PC-3 (cell line): ENCODE data around the gene P3H2. TPM values are rescaled to one million over a fixed set of nuclear protein-coding genes. Genes with fewer than 3 reads are reported as not detected.
"Not testable (repeated sequence)": the region's sequence is repeated elsewhere in the genome, so short reads cannot be mapped to it uniquely, and the experiment has no call there.

ENCODE experiments used
- ATAC-seq: fragments of 200-7000 bp; cut with Tn5 transposase; 2 replicates; pipeline ENCODE4 v1.9.1; 2020; ENCODE audit warnings: mild to moderate bottlenecking, moderate library complexity
- BruUV-seq: library from RNA; stranded (reverse); fragments of 400-500 nt; replicated peaks from 2 replicates; lab custom pipeline; 2021; lab: Mats Ljungman, UMichigan
- CTCF ChIA-PET: fragments of 300-600 bp; sonication (Branson Sonifier 250); formaldehyde crosslinking; loops from one replicate; lab custom pipeline; 2022; ENCODE audit warnings: antibody characterized with exemption; lab: Charles Lee
- POLR2A ChIA-PET: fragments of 300-600 bp; sonication (Branson Sonifier 250); formaldehyde crosslinking; loops from one replicate; lab custom pipeline; 2022; ENCODE audit warnings: antibody characterized with exemption; ENCODE audit not compliant: unreplicated experiment; lab: Charles Lee
- DNase-seq: peaks from one replicate; pipeline ENCODE4 v3.0.0-alpha.2; 2015
- H2AFZ ChIP-seq: fragments of 300-600 bp; sonication (generic); 2 replicates; pipeline ENCODE4 v1.6.0; 2016; ENCODE audit warnings: antibody characterized with exemption, low read length
- H3F3A ChIP-seq: fragments of 300-600 bp; sonication (generic); one replicate; pipeline ENCODE4 v1.6.0; 2017; ENCODE audit warnings: antibody characterized with exemption, low read length, control low read depth, mild to moderate bottlenecking; ENCODE audit not compliant: unreplicated experiment
- H3K27ac ChIP-seq: fragments of 300-600 bp; sonication (generic); 2 replicates; pipeline ENCODE4 v1.5.1; 2016; ENCODE audit warnings: mild to moderate bottlenecking, low read length
- H3K27me3 ChIP-seq: fragments of 300-600 bp; sonication (generic); 2 replicates; pipeline ENCODE4 v1.6.1; 2016; ENCODE audit warnings: low read length, mixed read lengths
- H3K36me3 ChIP-seq: fragments of 300-600 bp; sonication (generic); 2 replicates; pipeline ENCODE4 v1.6.1; 2016; ENCODE audit warnings: low read depth, mixed run types, low read length, mixed read lengths
- H3K4me1 ChIP-seq: fragments of 300-600 bp; sonication (generic); 2 replicates; pipeline ENCODE4 v1.5.1; 2016; ENCODE audit warnings: low read length; ENCODE audit not compliant: insufficient read depth
- H3K4me2 ChIP-seq: fragments of 300-600 bp; sonication (generic); 2 replicates; pipeline ENCODE4 v1.6.0; 2016; ENCODE audit warnings: low read length
- H3K4me3 ChIP-seq: fragments of 300-600 bp; sonication (generic); 2 replicates; pipeline ENCODE4 v1.5.1; 2016; ENCODE audit warnings: mild to moderate bottlenecking, low read length, mixed read lengths
- H3K79me2 ChIP-seq: fragments of 300-600 bp; sonication (generic); 2 replicates; pipeline ENCODE4 v1.6.1; 2017; ENCODE audit warnings: low read length, mixed read lengths
- H3K9ac ChIP-seq: fragments of 300-600 bp; sonication (generic); 2 replicates; pipeline ENCODE4 v1.6.0; 2016; ENCODE audit warnings: mild to moderate bottlenecking, low read length
- H3K9me2 ChIP-seq: fragments of 300-600 bp; sonication (generic); replicated peaks from 2 replicates; pipeline ENCODE4 v1.6.1; 2016; ENCODE audit warnings: mixed run types, low read length, mixed read lengths
- H3K9me3 ChIP-seq: fragments of 300-600 bp; sonication (generic); 2 replicates; pipeline ENCODE4 v1.6.1; 2016; ENCODE audit warnings: low read length, mixed read lengths
- H4K20me1 ChIP-seq: fragments of 300-600 bp; sonication (generic); 2 replicates; pipeline ENCODE4 v1.6.1; 2016; ENCODE audit warnings: low read length, mixed read lengths
- EZH2 ChIP-seq: fragments of 300-600 bp; sonication (generic); IDR thresholded peaks from one replicate; pipeline ENCODE4 v1.6.1; 2017; ENCODE audit warnings: antibody characterized with exemption, mild to moderate bottlenecking, low read length; ENCODE audit not compliant: unreplicated experiment
- EZH2phosphoT487 ChIP-seq: fragments of 300-600 bp; sonication (generic); IDR thresholded peaks from 2 replicates; pipeline ENCODE4 v1.6.1; 2018; ENCODE audit warnings: mild to moderate bottlenecking, antibody characterized with exemption, low read length, borderline replicate concordance
- intact Hi-C: fragments of 100-400 bp; cut with micrococcal nuclease; formaldehyde crosslinking; loops from 2 replicates; pipeline ENCODE4 v1.9.0; 2023
- total RNA-seq: library from RNA; depleted of rRNA; stranded (reverse); fragments of >200 nt; gene quantifications from 2 replicates; pipeline ENCODE4 v1.2.3, GENCODE V29; 2014
- TF ChIP-seq, protein P1 (sequence below): fragments of 300-600 bp; sonication (generic); conservative IDR thresholded peaks from 2 replicates; pipeline ENCODE4 v1.5.1; 2017; ENCODE audit warnings: antibody characterized with exemption, low read depth, mild to moderate bottlenecking, low read length

Gene P3H2
- total RNA-seq, 1 experiment from 2014 or later, result 4.5 TPM

DNA sequence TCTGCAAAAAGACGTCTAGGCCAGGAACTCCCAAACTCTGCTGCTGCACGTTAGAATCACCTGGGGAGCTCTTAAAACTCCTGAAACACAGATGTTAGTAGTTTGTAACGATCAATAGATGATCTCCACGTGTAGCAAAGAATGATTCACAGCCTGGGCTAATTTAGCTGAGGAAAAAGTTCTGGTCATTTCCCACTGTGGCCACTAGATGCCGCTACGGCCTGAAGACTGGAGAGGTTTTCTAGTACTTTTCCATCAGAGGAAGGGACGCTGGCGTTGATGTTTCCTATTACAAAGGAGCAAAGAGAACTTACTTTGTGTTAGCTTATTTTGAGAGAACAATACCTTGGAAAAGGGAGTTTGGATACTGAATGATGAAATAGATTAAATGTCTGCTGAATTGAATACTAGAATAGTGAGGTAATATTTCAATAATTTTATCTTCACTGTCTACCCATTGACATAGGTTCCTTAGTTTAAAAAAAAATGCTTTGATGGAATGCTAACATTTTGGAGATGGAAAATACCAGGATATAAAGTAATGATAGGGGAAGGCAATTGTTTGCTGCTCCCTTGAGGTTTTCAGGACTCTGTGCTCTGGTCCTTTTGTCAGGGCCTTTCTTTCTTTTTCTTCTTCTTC, 159.1 kb downstream of the P3H2 start:
- peak overlapping the region; percentile 67 for H2AFZ ChIP-seq
- no peaks in the 10 kb centered on the region for H3K27me3 ChIP-seq
- peak; percentile 95 for DNase-seq
- H3K4me3 ChIP-seq, result no peak overlapping the region
- H3K36me3 ChIP-seq, result no peaks in the 10 kb centered on the region
- H3K9me2 ChIP-seq, result no peaks in the 10 kb centered on the region
- ChIA-PET POLR2A (interaction anchor here (0.6 kb wide), 3 partner anchors 268 to 736 kb away, joined by 3 to 7 read pairs (median 4); no protein-coding TSS in a partner anchor), CTCF (interaction anchor here (0.6 to 1.3 kb wide), 7 partner anchors 51 to 482 kb away, joined by 3 to 8 read pairs (median 4); partner anchors contain the start of gene P3H2)
- no peaks in the 10 kb centered on the region for H3F3A ChIP-seq
- peaks cover 4% of the 10 kb centered on the region; the same call in 1 of the 2 replicates for H3K4me1 ChIP-seq
- H3K4me2 ChIP-seq, result peak overlapping the region; percentile 50
- peak; percentile 82 for ATAC-seq
- H3K9me3 ChIP-seq, result no peaks in the 10 kb centered on the region
- TF ChIP-seq EZH2phosphoT487 (no peak), EZH2 (no peak)
- TF ChIP-seq, protein P1, sequence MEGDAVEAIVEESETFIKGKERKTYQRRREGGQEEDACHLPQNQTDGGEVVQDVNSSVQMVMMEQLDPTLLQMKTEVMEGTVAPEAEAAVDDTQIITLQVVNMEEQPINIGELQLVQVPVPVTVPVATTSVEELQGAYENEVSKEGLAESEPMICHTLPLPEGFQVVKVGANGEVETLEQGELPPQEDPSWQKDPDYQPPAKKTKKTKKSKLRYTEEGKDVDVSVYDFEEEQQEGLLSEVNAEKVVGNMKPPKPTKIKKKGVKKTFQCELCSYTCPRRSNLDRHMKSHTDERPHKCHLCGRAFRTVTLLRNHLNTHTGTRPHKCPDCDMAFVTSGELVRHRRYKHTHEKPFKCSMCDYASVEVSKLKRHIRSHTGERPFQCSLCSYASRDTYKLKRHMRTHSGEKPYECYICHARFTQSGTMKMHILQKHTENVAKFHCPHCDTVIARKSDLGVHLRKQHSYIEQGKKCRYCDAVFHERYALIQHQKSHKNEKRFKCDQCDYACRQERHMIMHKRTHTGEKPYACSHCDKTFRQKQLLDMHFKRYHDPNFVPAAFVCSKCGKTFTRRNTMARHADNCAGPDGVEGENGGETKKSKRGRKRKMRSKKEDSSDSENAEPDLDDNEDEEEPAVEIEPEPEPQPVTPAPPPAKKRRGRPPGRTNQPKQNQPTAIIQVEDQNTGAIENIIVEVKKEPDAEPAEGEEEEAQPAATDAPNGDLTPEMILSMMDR, result peak; percentile 95
- no peak overlapping the region for H3K27ac ChIP-seq
- H3K9ac ChIP-seq, result 0 out of 2 replicates have a peak overlapping the region, but pooled peaks have one; percentile 7
- intact Hi-C loops, result loop anchor here (1.0 to 10.0 kb wide), 7 partner anchors 56 to 1093 kb away; partner anchors contain the start of genes CLDN1 and CLDN16
- no peaks in the 10 kb centered on the region for H3K79me2 ChIP-seq
- BruUV-seq, result no TSS peak
- H4K20me1 ChIP-seq, result no peaks in the 10 kb centered on the region

DNA sequence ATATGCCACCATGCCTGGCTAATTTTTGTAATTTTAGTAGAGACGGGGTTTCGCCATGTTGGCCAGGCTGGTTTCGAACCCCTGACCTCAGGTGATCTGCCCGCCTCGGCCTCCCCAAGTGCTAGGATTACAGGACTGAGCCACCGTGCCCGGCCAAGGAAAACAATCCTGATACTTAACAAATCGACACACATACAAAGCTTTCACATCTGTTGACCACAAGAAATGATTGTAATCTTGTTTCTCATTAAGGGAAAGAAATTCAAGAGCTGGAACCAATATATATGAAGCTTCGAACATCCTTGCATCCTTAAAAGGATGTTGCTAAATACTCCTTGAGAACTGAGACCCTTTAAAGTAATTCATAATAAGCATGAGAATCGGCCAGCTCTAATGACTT, 159.6 kb downstream of the P3H2 start:
- H2AFZ ChIP-seq, result peak overlapping the region; percentile 67
- H4K20me1 ChIP-seq, H3K79me2 ChIP-seq, ATAC-seq, BruUV-seq, H3K9me2 ChIP-seq, H3K4me1 ChIP-seq, H3K9me3 ChIP-seq, H3K27ac ChIP-seq, H3K36me3 ChIP-seq, H3F3A ChIP-seq, H3K4me3 ChIP-seq, DNase-seq, H3K27me3 ChIP-seq: not testable (repeated sequence)
- ChIA-PET POLR2A (interaction anchor here (0.6 kb wide), 1 partner anchor 268 kb away, joined by 4 read pairs; no protein-coding TSS in a partner anchor), CTCF (interaction anchor here (0.6 to 1.3 kb wide), 7 partner anchors 52 to 482 kb away, joined by 3 to 8 read pairs (median 4); partner anchors contain the start of gene P3H2)
- H3K4me2 ChIP-seq, result peak overlapping the region; percentile 50
- 0 out of 2 replicates have a peak overlapping the region, but pooled peaks have one; percentile 7 for H3K9ac ChIP-seq
- intact Hi-C loops, result loop anchor here (1.0 to 10.0 kb wide), 7 partner anchors 56 to 1094 kb away; partner anchors contain the start of genes CLDN1 and CLDN16

DNA sequence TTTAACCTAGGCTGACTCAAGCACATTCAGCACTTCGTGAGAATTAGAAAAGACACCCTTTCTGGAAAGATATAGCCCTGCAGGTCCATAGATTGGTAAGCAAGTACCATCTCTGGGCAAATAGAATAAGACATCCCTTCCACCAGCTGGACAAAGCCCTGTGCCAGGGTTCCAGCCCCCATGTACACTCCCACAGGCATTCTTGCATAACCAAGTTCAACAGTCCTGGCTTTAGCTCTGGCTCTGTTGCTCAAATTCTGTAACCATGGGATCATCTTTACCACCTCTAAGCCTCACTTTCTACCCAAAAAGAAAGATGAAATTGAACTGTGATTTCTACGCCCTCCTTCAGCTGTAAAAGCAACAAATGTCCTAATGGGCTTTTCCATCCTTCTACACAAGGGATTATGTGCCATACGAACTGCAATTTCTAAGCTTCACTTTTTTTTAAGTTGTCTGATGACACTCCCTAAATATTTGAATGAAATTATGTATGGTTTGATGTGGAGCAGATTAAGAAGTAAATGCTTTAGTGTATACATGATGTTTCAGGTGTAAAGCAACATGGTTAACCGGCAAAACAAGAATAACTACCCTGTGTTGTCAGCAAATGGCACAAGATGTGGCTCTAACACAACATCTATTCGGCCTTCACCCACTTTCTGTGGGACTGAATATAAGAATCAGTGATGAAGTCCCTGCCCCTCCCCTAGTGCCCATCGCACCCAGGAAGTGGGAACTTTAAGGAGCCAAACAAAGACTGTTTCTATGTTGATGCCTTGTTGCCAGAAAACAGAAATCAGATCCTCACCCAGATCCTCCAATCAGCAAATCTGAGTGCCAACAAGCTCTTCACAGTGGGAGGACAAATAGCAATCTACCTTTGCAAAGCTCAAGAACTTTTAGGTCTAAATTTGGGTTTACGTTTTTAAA, 165.7 kb downstream of the P3H2 start:
- Histone ChIP-seq H3K4me3 (no peak overlapping the region), H3K9me2 (no peaks in the 10 kb centered on the region), H3K27me3 (no peaks in the 10 kb centered on the region), H3F3A (no peaks in the 10 kb centered on the region), H3K79me2 (no peaks in the 10 kb centered on the region), H3K27ac (no peak overlapping the region), H4K20me1 (no peaks in the 10 kb centered on the region), H3K9me3 (no peaks in the 10 kb centered on the region), H3K36me3 (no peaks in the 10 kb centered on the region), H3K9ac (no peak overlapping the region), H3K4me1 (no peaks in the 10 kb centered on the region), H3K4me2 (no peak overlapping the region), H2AFZ (no peak overlapping the region)
- no TSS peak for BruUV-seq
- POLR2A ChIA-PET, result interaction anchor here (0.6 kb wide), 1 partner anchor 239 kb away, joined by 6 read pairs; no protein-coding TSS in a partner anchor
- TF ChIP-seq, protein P1, result no peak
- TF ChIP-seq EZH2phosphoT487, result no peak
- TF ChIP-seq EZH2, result no peak
- no peak for ATAC-seq
- no peak for DNase-seq
- intact Hi-C loops, result no loop called here
- CTCF ChIA-PET, result no interaction called here
